ENCODE results near the gene PTPRM.

The PTPRM gene

DNA sequence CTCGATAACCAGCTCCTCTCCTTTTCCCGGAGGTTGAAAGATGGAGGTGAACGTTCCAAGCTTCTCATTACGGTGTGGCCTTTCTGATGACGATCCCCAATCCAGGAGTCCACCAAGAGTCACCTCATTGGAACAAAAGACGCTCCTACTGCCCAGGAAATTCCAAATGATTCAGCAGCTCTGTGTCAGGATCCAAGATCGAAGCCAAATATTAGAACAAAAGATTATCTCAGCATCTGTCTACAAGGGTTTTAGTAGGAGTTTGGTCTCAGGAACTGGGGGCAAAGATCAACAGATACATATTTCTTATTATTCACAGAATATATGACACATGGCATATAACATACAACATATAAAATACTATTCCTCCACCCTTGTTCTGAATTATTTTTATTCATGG is 881.0 kb downstream of the PTPRM start:
- no peak for TF ChIP-seq CTCF (conservative IDR thresholded peaks at IDR 0.05; ENCODE audit: low read depth)
- CTCF ChIA-PET: no interaction called here
- DNase-seq (ENCODE audit: low spot score): no peak
- no peak overlapping the region for H3K27ac ChIP-seq
- POLR2A ChIA-PET (ENCODE audit: low non-redundant PET): no interaction called here

DNA sequence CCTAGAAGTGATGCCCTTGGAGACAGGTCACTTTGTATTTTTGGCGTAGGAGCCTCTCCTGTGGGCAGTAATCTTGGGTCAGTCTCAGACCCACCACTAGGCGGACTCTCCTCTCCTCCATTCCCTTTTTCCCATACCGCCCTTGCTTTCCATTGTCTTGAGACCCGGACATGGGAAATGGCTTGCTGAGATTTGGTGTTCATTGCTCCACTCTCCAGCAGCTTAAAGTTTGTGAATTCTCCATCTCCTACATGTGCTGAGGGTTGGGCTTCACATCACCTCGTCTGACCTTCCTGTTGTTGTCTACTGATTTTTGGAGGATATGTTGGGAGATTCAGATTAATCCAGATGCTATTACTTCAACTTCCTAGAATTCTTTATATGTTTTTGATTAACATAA is 882.9 kb downstream of the PTPRM start:
- ChIA-PET CTCF (interaction anchor here (0.6 to 1.0 kb wide), 3 partner anchors 9 to 745 kb away, joined by 3 to 5 read pairs (median 3); no protein-coding TSS in a partner anchor), POLR2A (ENCODE audit: low non-redundant PET) (no interaction called here)
- no peak for DNase-seq (ENCODE audit: low spot score)
- peak; percentile 21; the same call in 1 of the 2 replicates for TF ChIP-seq CTCF (conservative IDR thresholded peaks at IDR 0.05; ENCODE audit: low read depth)
- no peak overlapping the region for H3K27ac ChIP-seq

- TF ChIP-seq CTCF (conservative IDR thresholded peaks at IDR 0.05; ENCODE audit: low read depth): no peak
- H3K27ac ChIP-seq: no peak overlapping the region
- no peak for DNase-seq (ENCODE audit: low spot score)
- POLR2A ChIA-PET (ENCODE audit: low non-redundant PET): no interaction called here
- CTCF ChIA-PET: interaction anchor here (0.6 to 0.7 kb wide), 2 partner anchors 613 to 1230 kb away, joined by 3 to 4 read pairs; no protein-coding TSS in a partner anchor
Observed at GRCh38 chr18:8450898-8451665, 884.0 kb downstream of the PTPRM start.

DNA sequence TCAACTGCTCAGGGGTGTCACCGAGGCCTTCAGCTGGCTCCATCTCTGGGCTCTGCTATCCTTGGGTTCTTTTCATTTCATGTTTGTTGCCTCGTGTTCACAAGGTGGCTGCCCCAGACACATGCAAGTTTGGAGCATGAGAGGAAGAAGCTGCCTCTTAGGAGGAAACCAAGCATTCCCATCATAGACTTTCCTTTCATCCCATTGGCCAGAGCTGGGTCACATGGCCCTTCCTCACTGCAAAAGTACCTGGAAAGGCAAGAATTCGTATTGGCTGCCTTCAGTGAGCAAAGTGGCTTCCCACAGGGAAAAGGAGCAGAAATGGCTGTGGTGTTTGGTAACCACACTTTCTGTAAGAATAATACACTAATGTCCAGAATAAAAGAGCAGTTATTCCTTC is 886.4 kb downstream of the PTPRM start:
- POLR2A ChIA-PET (ENCODE audit: low non-redundant PET): no interaction called here

DNA sequence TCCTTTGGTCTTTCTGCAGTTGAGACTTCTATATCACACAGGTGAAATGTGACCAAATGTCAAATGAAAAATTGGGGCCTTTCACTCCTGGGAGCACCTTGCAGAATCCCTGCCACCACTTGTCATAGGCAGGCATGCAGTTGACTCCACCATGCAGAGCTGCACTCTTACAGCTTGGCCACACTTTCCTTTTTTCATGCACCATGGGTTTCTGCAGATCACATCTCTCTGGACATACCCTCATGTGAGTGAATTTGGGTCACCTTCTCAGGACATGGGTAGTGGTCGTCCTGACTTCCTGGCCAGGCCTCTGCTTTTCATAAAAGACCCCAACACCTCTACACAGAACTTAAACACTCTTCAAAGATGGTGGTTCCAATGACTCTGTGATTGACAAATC is 887.0 kb downstream of the PTPRM start:
- ChIA-PET CTCF (no interaction called here), POLR2A (ENCODE audit: low non-redundant PET) (no interaction called here)
- no peak for DNase-seq (ENCODE audit: low spot score)
- H3K27ac ChIP-seq: no peak overlapping the region
- TF ChIP-seq CTCF (conservative IDR thresholded peaks at IDR 0.05; ENCODE audit: low read depth): no peak

More for the DNA sequence above, 886.4 kb downstream of the PTPRM start:
- CTCF ChIA-PET: no interaction called here
- no peak for TF ChIP-seq CTCF (conservative IDR thresholded peaks at IDR 0.05; ENCODE audit: low read depth)
- no peak overlapping the region for H3K27ac ChIP-seq
- DNase-seq (ENCODE audit: low spot score): no peak

DNA sequence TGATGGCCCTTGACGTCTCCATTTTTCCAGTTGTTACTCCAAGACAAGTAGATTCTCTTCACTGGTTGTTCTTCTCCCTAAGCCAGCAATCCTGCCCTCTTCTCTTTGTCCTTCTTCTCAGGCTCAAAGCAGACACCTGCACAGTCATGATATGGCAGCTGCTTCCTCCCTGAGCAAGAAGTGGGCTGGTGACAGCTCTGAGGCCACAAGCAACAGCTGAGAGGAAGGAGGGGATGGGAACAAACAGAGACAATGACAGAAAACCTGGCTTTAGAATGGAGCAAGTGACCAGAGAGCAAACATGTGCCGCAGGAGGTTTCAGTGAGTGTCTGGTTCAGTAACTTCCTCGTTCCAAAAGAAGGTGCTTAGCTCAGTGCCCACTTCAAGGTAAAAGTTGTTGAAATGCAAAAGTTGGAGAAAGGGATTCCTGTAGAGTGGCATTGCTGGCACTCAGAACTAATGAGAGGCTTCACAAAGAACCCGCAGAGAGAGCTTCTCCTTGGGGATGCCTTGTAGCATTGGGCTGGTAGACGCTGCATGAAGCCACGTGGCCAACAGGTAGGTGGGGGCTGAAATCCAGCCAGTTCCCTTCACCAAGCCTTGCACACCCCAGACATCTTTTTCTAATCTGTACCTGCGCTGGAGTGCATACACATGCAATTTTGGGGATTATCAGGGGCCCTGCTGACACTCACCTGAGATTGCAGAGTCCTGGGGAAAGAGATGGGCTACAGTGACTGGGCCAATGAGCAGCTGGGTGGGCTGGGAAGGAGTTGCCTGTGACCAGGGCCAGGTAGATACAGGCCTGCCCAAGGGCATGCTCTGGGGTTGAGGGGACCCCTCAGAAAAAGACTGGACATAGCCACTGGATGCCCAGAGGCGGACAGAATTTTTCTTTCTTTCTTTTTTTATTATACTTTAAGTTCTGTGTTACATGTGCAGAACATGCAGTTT is 888.8 kb downstream of the PTPRM start:
- H3K27ac ChIP-seq: no peak overlapping the region
- TF ChIP-seq CTCF (conservative IDR thresholded peaks at IDR 0.05; ENCODE audit: low read depth): no peak
- no peak for DNase-seq (ENCODE audit: low spot score)
- ChIA-PET POLR2A (ENCODE audit: low non-redundant PET) (no interaction called here), CTCF (interaction anchor here (0.7 kb wide), 1 partner anchor 180 kb away, joined by 3 read pairs; no protein-coding TSS in a partner anchor)

Measured in RWPE1 (cell line).